Measurements from ENCODE around the gene RALA.

DNA sequence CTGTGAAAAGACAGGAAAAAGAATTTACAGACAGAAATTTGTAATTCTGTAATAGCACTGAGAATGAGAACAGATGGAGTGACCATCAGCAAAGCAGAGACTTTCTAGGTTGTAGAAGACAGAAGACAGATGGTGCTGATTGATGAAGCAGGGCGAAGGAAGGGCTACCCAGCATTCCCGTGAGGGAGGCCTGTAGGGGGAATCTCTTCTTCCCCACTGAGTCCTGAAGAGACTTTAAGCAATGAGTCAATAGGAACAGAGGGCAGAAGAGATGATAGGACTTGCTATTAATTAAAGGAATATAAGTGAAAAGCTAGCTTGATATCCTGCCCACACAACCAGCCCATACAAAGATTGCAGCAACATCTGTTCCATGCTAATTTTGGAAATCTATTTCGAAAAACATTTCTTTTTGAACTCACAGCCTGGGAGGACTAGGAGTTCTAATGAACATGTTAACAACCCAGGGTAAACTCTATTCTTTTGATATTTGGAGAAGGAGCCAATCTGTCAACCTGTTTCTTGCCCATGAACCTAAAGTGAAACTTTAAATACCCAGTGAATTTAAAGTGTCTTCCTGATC lies 44.1 kb downstream of the RALA start:
- no peak for TF ChIP-seq EP300 (IDR thresholded peaks at IDR 0.05; ENCODE audit: low read depth)
- TF ChIP-seq, protein P1, sequence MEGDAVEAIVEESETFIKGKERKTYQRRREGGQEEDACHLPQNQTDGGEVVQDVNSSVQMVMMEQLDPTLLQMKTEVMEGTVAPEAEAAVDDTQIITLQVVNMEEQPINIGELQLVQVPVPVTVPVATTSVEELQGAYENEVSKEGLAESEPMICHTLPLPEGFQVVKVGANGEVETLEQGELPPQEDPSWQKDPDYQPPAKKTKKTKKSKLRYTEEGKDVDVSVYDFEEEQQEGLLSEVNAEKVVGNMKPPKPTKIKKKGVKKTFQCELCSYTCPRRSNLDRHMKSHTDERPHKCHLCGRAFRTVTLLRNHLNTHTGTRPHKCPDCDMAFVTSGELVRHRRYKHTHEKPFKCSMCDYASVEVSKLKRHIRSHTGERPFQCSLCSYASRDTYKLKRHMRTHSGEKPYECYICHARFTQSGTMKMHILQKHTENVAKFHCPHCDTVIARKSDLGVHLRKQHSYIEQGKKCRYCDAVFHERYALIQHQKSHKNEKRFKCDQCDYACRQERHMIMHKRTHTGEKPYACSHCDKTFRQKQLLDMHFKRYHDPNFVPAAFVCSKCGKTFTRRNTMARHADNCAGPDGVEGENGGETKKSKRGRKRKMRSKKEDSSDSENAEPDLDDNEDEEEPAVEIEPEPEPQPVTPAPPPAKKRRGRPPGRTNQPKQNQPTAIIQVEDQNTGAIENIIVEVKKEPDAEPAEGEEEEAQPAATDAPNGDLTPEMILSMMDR (IDR thresholded peaks at IDR 0.05) = no peak
- TF ChIP-seq POLR2AphosphoS5 (IDR thresholded peaks at IDR 0.05) = no peak
- no peak for TF ChIP-seq POLR2A (IDR thresholded peaks at IDR 0.05)

Measured in transverse colon (tissue), 4 donors.